ENCODE results near the gene DCUN1D4. TPM values are rescaled to one million over a fixed set of nuclear protein-coding genes. Genes with fewer than 3 reads are reported as not detected.

Gene DCUN1D4
- total RNA-seq, 4 donors from 2014 or later = 35.0 to 80.4 (median 40.6) TPM

GRCh38 chr4:51862781-51863180 lies 19.8 kb downstream of the DCUN1D4 start:
- no peak overlapping the region for H3K4me3 ChIP-seq
- no peaks in the 10 kb centered on the region for H3K9me3 ChIP-seq
- H3K27ac ChIP-seq = no peak overlapping the region
- no peak for TF ChIP-seq CTCF (IDR thresholded peaks at IDR 0.05)
- TF ChIP-seq POLR2A (IDR thresholded peaks at IDR 0.05) = no peak
- no peak for TF ChIP-seq EP300 (IDR thresholded peaks at IDR 0.05)
- no peak for DNase-seq (ENCODE audit: low spot score in 2 of 2)
- H3K4me1 ChIP-seq = peaks cover 0 to 33% (median 0%) of the 10 kb centered on the region in 4 donors
- 93 to 100% methylated on average over 1 of the region's 1 CpG for WGBS, 2 donors
- H3K27me3 ChIP-seq = no peaks in the 10 kb centered on the region
- H3K36me3 ChIP-seq = peaks cover 0 to 42% (median 9%) of the 10 kb centered on the region in 3 donors

- Histone ChIP-seq H3K9me3 (no peaks in the 10 kb centered on the region), H3K4me3 (no peak overlapping the region), H3K27me3 (no peaks in the 10 kb centered on the region), H3K36me3 (peaks cover 0 to 51% (median 13%) of the 10 kb centered on the region in 3 donors), H3K4me1 (peaks cover 0 to 15% (median 0%) of the 10 kb centered on the region in 4 donors), H3K27ac (no peak overlapping the region)
- TF ChIP-seq EP300 (IDR thresholded peaks at IDR 0.05) = no peak
- TF ChIP-seq POLR2A (IDR thresholded peaks at IDR 0.05) = no peak
- no peak for TF ChIP-seq CTCF (IDR thresholded peaks at IDR 0.05)
- 92 to 100% methylated on average over 1 of the region's 1 CpG for WGBS, 2 donors
- no peak for DNase-seq (ENCODE audit: low spot score in 2 of 2)
These were observed 22.8 kb downstream of the DCUN1D4 start for GRCh38 chr4:51865717-51866116.

GRCh38 chr4:51866835-51867234 lies 23.9 kb downstream of the DCUN1D4 start:
- no peak for DNase-seq (ENCODE audit: low spot score in 2 of 2)
- no peaks in the 10 kb centered on the region for H3K9me3 ChIP-seq
- H3K27ac ChIP-seq = no peak overlapping the region
- peaks cover 0 to 6% (median 0%) of the 10 kb centered on the region in 4 donors for H3K4me1 ChIP-seq
- WGBS, 2 donors = 93 to 100% methylated on average over 7 of the region's 7 CpGs
- no peaks in the 10 kb centered on the region for H3K27me3 ChIP-seq
- no peak overlapping the region for H3K4me3 ChIP-seq
- TF ChIP-seq EP300 (IDR thresholded peaks at IDR 0.05) = no peak
- TF ChIP-seq POLR2A (IDR thresholded peaks at IDR 0.05) = no peak
- no peak for TF ChIP-seq CTCF (IDR thresholded peaks at IDR 0.05)
- H3K36me3 ChIP-seq = peaks cover 0 to 55% (median 13%) of the 10 kb centered on the region in 3 donors

GRCh38 chr4:51867689-51868448 lies 24.9 kb downstream of the DCUN1D4 start:
- TF ChIP-seq CTCF (IDR thresholded peaks at IDR 0.05) (no peak), POLR2A (IDR thresholded peaks at IDR 0.05) (no peak), EP300 (IDR thresholded peaks at IDR 0.05) (no peak)
- H3K4me1 ChIP-seq = peaks cover 0 to 4% (median 0%) of the 10 kb centered on the region in 4 donors
- 85 to 95% methylated on average over 12 to 13 of the region's 16 CpGs for WGBS, 2 donors
- no peak for DNase-seq (ENCODE audit: low spot score in 2 of 2)
- peaks cover 0 to 65% (median 13%) of the 10 kb centered on the region in 3 donors for H3K36me3 ChIP-seq
- H3K27me3 ChIP-seq = no peaks in the 10 kb centered on the region
- no peak overlapping the region for H3K4me3 ChIP-seq
- no peak overlapping the region for H3K27ac ChIP-seq
- H3K9me3 ChIP-seq = no peaks in the 10 kb centered on the region

- Histone ChIP-seq H3K36me3 (peaks cover 0 to 71% (median 13%) of the 10 kb centered on the region in 3 donors), H3K4me1 (peaks cover 0 to 4% (median 0%) of the 10 kb centered on the region in 4 donors), H3K27ac (no peak overlapping the region), H3K9me3 (no peaks in the 10 kb centered on the region), H3K4me3 (no peak overlapping the region), H3K27me3 (no peaks in the 10 kb centered on the region)
- no peak for TF ChIP-seq CTCF (IDR thresholded peaks at IDR 0.05)
- WGBS, 2 donors = 90 to 100% methylated on average over 2 of the region's 2 CpGs
- DNase-seq (ENCODE audit: low spot score in 2 of 2) = no peak
These were observed 25.5 kb downstream of the DCUN1D4 start for GRCh38 chr4:51868449-51868847.

Data from tibial nerve (tissue), 4 donors.